ENCODE measurements around the gene HGF. TPM values are rescaled to one million over a fixed set of nuclear protein-coding genes. Genes with fewer than 3 reads are reported as not detected.

HGF gene
- total and polyA plus RNA-seq, 2 of the 13 experiments (the other 11 are each of a cell fraction or from before 2014, with no cell fraction given), result not detected

DNA sequence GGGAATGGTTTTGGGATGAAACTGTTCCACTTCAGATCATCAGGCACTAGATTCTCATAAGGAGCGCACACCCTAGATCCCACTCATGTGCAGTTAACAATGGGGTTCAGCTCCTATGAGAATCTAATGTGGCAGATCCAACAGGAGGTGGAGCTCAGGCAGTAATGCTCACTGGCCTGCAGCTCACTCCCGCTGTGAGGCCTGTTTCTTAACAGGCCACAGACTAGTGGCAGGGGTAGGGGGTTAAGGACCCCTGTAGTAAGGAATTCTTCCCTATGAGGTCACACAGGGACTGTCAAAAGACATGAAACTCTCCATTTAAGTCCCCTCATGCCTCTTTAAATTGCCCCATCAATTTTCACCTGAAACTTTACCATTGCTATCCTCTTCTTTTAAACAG lies 8.0 kb downstream of the HGF start:
- WGBS (ENCODE audit: low lambda C conversion rate), result no CpG with 5 or more reads among the region's 2 CpGs
- Histone ChIP-seq H3K4me1 (ENCODE audit: insufficient read depth, low read length) (no peaks in the 10 kb centered on the region), H3K9ac (ENCODE audit: insufficient read depth, low read depth, low read length) (no peak overlapping the region), H3K9me3 (ENCODE audit: low read length) (no peaks in the 10 kb centered on the region), H3K79me2 (ENCODE audit: insufficient read depth, low read length) (no peaks in the 10 kb centered on the region), H3K27ac (ENCODE audit: extremely low read length, insufficient read depth, low read length) (no peak overlapping the region), H2AFZ (ENCODE audit: low read length) (no peak overlapping the region), H3K4me3 (replicated peaks in 1 of 3; ENCODE audit: insufficient read depth in 1 of 3, low read depth in 2 of 3, low read length in 3 of 3) (no peak overlapping the region), H4K20me1 (ENCODE audit: insufficient read depth, low read length) (no peaks in the 10 kb centered on the region), H3K36me3 (replicated peaks in 1 of 2; ENCODE audit: control insufficient read depth in 1 of 2, insufficient read depth in 2 of 2, low read length in 2 of 2) (no peaks in the 10 kb centered on the region), H3K27me3 (ENCODE audit: control insufficient read depth in 1 of 2, insufficient read depth in 2 of 2, low read length in 2 of 2) (no peaks in the 10 kb centered on the region), H3K4me2 (ENCODE audit: low read depth, low read length) (no peak overlapping the region)
- intact Hi-C loops (cut with micrococcal nuclease; ENCODE audit: unreplicated experiment) (no loop called here), in situ Hi-C loops (cut with HindIII; ENCODE audit: extremely low pct_ligation_motif_present, low pct_unique_long_range_greater_than_20kb) (no loop called here)
- no peak for FAIRE-seq
- no peak for ATAC-seq
- no TSS peak for BruUV-seq (replicated peaks)
- POLR2A ChIA-PET, result no interaction called here
- no peak for TF ChIP-seq ZNF234 (CRISPR knock-in tag; conservative IDR thresholded peaks at IDR 0.05)
- TF ChIP-seq, protein P1, sequence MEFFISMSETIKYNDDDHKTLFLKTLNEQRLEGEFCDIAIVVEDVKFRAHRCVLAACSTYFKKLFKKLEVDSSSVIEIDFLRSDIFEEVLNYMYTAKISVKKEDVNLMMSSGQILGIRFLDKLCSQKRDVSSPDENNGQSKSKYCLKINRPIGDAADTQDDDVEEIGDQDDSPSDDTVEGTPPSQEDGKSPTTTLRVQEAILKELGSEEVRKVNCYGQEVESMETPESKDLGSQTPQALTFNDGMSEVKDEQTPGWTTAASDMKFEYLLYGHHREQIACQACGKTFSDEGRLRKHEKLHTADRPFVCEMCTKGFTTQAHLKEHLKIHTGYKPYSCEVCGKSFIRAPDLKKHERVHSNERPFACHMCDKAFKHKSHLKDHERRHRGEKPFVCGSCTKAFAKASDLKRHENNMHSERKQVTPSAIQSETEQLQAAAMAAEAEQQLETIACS (CRISPR knock-in tag; IDR thresholded peaks at IDR 0.05), result no peak
- TF ChIP-seq ZNF230 (CRISPR knock-in tag; IDR thresholded peaks at IDR 0.05), result no peak
- TF ChIP-seq RFX5 (IDR thresholded peaks at IDR 0.05; ENCODE audit: low read depth, low read length), result no peak
- no peak for TF ChIP-seq MXD4 (CRISPR knock-in tag; IDR thresholded peaks at IDR 0.05)
- no peak for TF ChIP-seq ZNF383 (CRISPR knock-in tag; IDR thresholded peaks at IDR 0.05; ENCODE audit: borderline replicate concordance)
- TF ChIP-seq ZNF354B (CRISPR knock-in tag; IDR thresholded peaks at IDR 0.05), result no peak
- TF ChIP-seq, protein P2, sequence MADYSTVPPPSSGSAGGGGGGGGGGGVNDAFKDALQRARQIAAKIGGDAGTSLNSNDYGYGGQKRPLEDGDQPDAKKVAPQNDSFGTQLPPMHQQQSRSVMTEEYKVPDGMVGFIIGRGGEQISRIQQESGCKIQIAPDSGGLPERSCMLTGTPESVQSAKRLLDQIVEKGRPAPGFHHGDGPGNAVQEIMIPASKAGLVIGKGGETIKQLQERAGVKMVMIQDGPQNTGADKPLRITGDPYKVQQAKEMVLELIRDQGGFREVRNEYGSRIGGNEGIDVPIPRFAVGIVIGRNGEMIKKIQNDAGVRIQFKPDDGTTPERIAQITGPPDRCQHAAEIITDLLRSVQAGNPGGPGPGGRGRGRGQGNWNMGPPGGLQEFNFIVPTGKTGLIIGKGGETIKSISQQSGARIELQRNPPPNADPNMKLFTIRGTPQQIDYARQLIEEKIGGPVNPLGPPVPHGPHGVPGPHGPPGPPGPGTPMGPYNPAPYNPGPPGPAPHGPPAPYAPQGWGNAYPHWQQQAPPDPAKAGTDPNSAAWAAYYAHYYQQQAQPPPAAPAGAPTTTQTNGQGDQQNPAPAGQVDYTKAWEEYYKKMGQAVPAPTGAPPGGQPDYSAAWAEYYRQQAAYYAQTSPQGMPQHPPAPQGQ (CRISPR knock-in tag; IDR thresholded peaks at IDR 0.05; ENCODE audit: borderline replicate concordance), result no peak
- TF ChIP-seq ARNT (IDR thresholded peaks at IDR 0.05), result no peak
- no peak for TF ChIP-seq ZNF501 (CRISPR knock-in tag; IDR thresholded peaks at IDR 0.05)
- TF ChIP-seq U2AF1 (optimal IDR thresholded peaks at IDR 0.05; ENCODE audit: low read depth, low read length), result no peak
- TF ChIP-seq ZNF781 (CRISPR knock-in tag; IDR thresholded peaks at IDR 0.05; ENCODE audit: borderline replicate concordance, not compliant biosample characterization), result no peak
- no peak for TF ChIP-seq ZNF563 (CRISPR knock-in tag; IDR thresholded peaks at IDR 0.05)
- TF ChIP-seq, protein P3, sequence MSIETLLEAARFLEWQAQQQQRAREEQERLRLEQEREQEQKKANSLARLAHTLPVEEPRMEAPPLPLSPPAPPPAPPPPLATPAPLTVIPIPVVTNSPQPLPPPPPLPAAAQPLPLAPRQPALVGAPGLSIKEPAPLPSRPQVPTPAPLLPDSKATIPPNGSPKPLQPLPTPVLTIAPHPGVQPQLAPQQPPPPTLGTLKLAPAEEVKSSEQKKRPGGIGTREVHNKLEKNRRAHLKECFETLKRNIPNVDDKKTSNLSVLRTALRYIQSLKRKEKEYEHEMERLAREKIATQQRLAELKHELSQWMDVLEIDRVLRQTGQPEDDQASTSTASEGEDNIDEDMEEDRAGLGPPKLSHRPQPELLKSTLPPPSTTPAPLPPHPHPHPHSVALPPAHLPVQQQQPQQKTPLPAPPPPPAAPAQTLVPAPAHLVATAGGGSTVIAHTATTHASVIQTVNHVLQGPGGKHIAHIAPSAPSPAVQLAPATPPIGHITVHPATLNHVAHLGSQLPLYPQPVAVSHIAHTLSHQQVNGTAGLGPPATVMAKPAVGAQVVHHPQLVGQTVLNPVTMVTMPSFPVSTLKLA (IDR thresholded peaks at IDR 0.05), result no peak
- TF ChIP-seq, protein P4, sequence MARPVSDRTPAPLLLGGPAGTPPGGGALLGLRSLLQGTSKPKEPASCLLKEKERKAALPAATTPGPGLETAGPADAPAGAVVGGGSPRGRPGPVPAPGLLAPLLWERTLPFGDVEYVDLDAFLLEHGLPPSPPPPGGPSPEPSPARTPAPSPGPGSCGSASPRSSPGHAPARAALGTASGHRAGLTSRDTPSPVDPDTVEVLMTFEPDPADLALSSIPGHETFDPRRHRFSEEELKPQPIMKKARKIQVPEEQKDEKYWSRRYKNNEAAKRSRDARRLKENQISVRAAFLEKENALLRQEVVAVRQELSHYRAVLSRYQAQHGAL (CRISPR knock-in tag; IDR thresholded peaks at IDR 0.05; ENCODE audit: not compliant biosample characterization), result no peak
- TF ChIP-seq ETV5 (CRISPR knock-in tag; IDR thresholded peaks at IDR 0.05; ENCODE audit: borderline replicate concordance), result no peak
- TF ChIP-seq ZNF17 (CRISPR knock-in tag; IDR thresholded peaks at IDR 0.05), result no peak
- CTCF ChIA-PET (ENCODE audit: low intra/inter-chr PET ratio, low total read pairs), result no interaction called here
- DNase-seq (ENCODE audit: low spot score), result no peak

All from HepG2 (cell line).